Brain microvascular endothelial cell (primary cell): ENCODE results near the gene DRD1.
"Not testable (repeated sequence)": the region's sequence is repeated elsewhere in the genome, so short reads cannot be mapped to it uniquely, and the experiment has no call there.

Source experiments
- DNase-seq: peaks from one replicate; pipeline ENCODE4 v3.0.0-alpha.2; 2020
- H3K27ac ChIP-seq: fragments of 250-450 bp; sonication (Bioruptor Pico); 2 replicates; pipeline ENCODE4 v1.5.1; 2020; ENCODE audit warnings: mild to moderate bottlenecking, moderate library complexity
- H3K27me3 ChIP-seq: fragments of 250-450 bp; sonication (Bioruptor Pico); replicated peaks from 2 replicates; pipeline ENCODE4 v1.5.1; 2020; ENCODE audit warnings: mild to moderate bottlenecking
- H3K36me3 ChIP-seq: fragments of 250-450 bp; sonication (Bioruptor Pico); replicated peaks from 2 replicates; pipeline ENCODE4 v1.5.1; 2020; ENCODE audit warnings: mild to moderate bottlenecking
- H3K4me3 ChIP-seq: 2 replicates; pipeline ENCODE4 v1.5.1; 2011; ENCODE audit warnings: low read depth, mild to moderate bottlenecking, control low read depth, low read length, moderate library complexity
- CTCF ChIP-seq: IDR thresholded peaks from 2 replicates; pipeline ENCODE4 v1.5.1; 2011; ENCODE audit warnings: low read depth, mild to moderate bottlenecking, moderate library complexity, low read length, control low read depth, inconsistent platforms; ENCODE audit errors: missing control alignments
- in situ Hi-C: cut with HindIII; loops from 2 replicates; pipeline ENCODE4 v1.10.0; 2017; ENCODE audit warnings: low sequenced_read_pairs, low pct_ligation_motif_present

DRD1 gene

GRCh38 chr5:175438234-175438857, 5.6 kb downstream of the DRD1 start:
- DNase-seq: no peak
- H3K27ac ChIP-seq: no peak overlapping the region
- in situ Hi-C loops: no loop called here
- TF ChIP-seq CTCF: no peak
- no peaks in the 10 kb centered on the region for H3K36me3 ChIP-seq
- peaks cover 8% of the 10 kb centered on the region for H3K27me3 ChIP-seq
- H3K4me3 ChIP-seq: no peak overlapping the region

- in situ Hi-C loops: no loop called here
- no peak for TF ChIP-seq CTCF
- Histone ChIP-seq H3K27me3 (no peaks in the 10 kb centered on the region), H3K27ac (no peak overlapping the region), H3K36me3 (no peaks in the 10 kb centered on the region), H3K4me3 (no peak overlapping the region)
- DNase-seq: no peak
Observed at GRCh38 chr5:175436359-175436758, 7.6 kb downstream of the DRD1 start.

- in situ Hi-C loops: no loop called here
- no peak for DNase-seq
- Histone ChIP-seq H3K36me3 (no peaks in the 10 kb centered on the region), H3K27ac (no peak overlapping the region), H3K4me3 (no peak overlapping the region), H3K27me3 (no peaks in the 10 kb centered on the region)
- TF ChIP-seq CTCF: no peak
Observed at GRCh38 chr5:175434800-175435199, 9.2 kb downstream of the DRD1 start.

- Histone ChIP-seq H3K36me3 (no peaks in the 10 kb centered on the region), H3K4me3 (no peak overlapping the region), H3K27me3 (no peaks in the 10 kb centered on the region), H3K27ac (no peak overlapping the region)
- no peak for TF ChIP-seq CTCF
- no peak for DNase-seq
- in situ Hi-C loops: no loop called here
Observed at GRCh38 chr5:175427762-175428161, 16.2 kb downstream of the DRD1 start.

GRCh38 chr5:175424594-175424993, 19.4 kb downstream of the DRD1 start:
- H3K36me3 ChIP-seq, H3K27me3 ChIP-seq, DNase-seq, H3K27ac ChIP-seq, H3K4me3 ChIP-seq, in situ Hi-C loops: not testable (repeated sequence)

- no peak overlapping the region for H3K4me3 ChIP-seq
- H3K27me3 ChIP-seq: no peaks in the 10 kb centered on the region
- no peak overlapping the region for H3K27ac ChIP-seq
- no peak for TF ChIP-seq CTCF
- in situ Hi-C loops: no loop called here
- DNase-seq: no peak
- H3K36me3 ChIP-seq: no peaks in the 10 kb centered on the region
Observed at GRCh38 chr5:175422058-175422457, 21.9 kb downstream of the DRD1 start.
